Measurements from ENCODE around the gene DYSF. TPM values are rescaled to one million over a fixed set of nuclear protein-coding genes. Genes with fewer than 3 reads are reported as not detected.

DYSF gene
- total and polyA plus RNA-seq, 9 donors: 2.3 to 16.5 (median 5.1) TPM

DNA sequence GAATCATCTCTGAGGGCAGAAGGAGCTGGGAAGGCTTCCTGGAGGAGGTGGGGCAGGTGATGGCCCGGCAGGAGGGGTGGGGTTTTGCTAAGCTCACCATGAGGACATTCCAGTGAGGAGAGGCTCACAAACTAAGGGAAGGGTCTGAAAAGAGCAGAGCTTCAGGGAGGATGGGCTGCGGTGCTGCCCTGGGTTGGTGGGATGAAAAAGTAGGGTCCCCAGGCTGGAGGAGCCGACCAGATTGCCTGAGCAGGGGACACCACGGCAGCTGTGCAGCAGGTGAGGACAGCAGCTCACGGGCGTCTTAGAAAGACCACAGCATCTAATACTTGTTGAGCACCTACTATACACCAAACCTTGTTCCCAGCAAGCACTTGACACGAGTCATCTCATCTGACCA is 82.2 kb downstream of the DYSF start:
- no peaks in the 10 kb centered on the region for H3K4me1 ChIP-seq (ENCODE audit: insufficient read depth)
- WGBS, 3 donors: 85 to 90% (median 88%) methylated on average over 7 of the region's 7 CpGs
- H3K27me3 ChIP-seq: no peaks in the 10 kb centered on the region
- no peaks in the 10 kb centered on the region for H3K9me3 ChIP-seq
- H3K36me3 ChIP-seq: no peaks in the 10 kb centered on the region
- H3K4me3 ChIP-seq: no peak overlapping the region
- DNase-seq: no peak
- intact Hi-C loops (cut with DNase I): no loop called here
- no peak overlapping the region for H3K27ac ChIP-seq
- TF ChIP-seq POLR2A (IDR thresholded peaks at IDR 0.05) (no peak), EP300 (IDR thresholded peaks at IDR 0.05) (no peak)
- TF ChIP-seq, protein P1, sequence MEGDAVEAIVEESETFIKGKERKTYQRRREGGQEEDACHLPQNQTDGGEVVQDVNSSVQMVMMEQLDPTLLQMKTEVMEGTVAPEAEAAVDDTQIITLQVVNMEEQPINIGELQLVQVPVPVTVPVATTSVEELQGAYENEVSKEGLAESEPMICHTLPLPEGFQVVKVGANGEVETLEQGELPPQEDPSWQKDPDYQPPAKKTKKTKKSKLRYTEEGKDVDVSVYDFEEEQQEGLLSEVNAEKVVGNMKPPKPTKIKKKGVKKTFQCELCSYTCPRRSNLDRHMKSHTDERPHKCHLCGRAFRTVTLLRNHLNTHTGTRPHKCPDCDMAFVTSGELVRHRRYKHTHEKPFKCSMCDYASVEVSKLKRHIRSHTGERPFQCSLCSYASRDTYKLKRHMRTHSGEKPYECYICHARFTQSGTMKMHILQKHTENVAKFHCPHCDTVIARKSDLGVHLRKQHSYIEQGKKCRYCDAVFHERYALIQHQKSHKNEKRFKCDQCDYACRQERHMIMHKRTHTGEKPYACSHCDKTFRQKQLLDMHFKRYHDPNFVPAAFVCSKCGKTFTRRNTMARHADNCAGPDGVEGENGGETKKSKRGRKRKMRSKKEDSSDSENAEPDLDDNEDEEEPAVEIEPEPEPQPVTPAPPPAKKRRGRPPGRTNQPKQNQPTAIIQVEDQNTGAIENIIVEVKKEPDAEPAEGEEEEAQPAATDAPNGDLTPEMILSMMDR (IDR thresholded peaks at IDR 0.05): no peak

GRCh38 chr2:71536226-71536671 is 82.9 kb downstream of the DYSF start:
- Histone ChIP-seq H3K36me3 (no peaks in the 10 kb centered on the region), H3K4me1 (ENCODE audit: insufficient read depth) (no peaks in the 10 kb centered on the region), H3K9me3 (no peaks in the 10 kb centered on the region), H3K27ac (no peak overlapping the region), H3K4me3 (no peak overlapping the region), H3K27me3 (no peaks in the 10 kb centered on the region)
- intact Hi-C loops (cut with DNase I): no loop called here
- 82 to 86% (median 85%) methylated on average over 18 of the region's 18 CpGs for WGBS, 3 donors
- no peak for TF ChIP-seq EP300 (IDR thresholded peaks at IDR 0.05)
- TF ChIP-seq, protein P1 (IDR thresholded peaks at IDR 0.05): no peak
- TF ChIP-seq POLR2A (IDR thresholded peaks at IDR 0.05): no peak
- no peak for DNase-seq

DNA sequence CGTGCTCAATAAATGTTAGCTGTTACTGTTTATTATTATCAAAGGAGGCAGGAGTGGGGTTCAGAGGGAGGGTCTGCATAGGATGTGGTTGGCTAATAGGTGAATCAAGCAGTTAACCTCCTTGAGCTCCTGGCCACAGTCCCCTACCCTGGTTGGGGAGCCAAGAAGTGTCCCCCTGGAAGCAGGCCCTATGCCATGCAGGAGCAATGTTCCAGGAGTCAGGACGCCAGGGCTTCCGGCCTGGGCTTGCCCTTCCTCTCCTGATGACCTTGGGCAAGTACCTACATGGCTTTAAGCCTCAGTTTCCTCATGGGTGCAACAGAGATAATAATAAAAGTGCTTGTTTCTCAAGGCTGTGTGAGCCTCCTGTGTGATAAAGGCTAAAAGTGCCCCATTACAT is 84.9 kb downstream of the DYSF start:
- Histone ChIP-seq H3K9me3 (no peaks in the 10 kb centered on the region), H3K4me1 (ENCODE audit: insufficient read depth) (no peaks in the 10 kb centered on the region), H3K4me3 (no peak overlapping the region), H3K27me3 (no peaks in the 10 kb centered on the region), H3K27ac (no peak overlapping the region), H3K36me3 (no peaks in the 10 kb centered on the region)
- no peak for DNase-seq
- no peak for TF ChIP-seq EP300 (IDR thresholded peaks at IDR 0.05)
- TF ChIP-seq POLR2A (IDR thresholded peaks at IDR 0.05): no peak
- TF ChIP-seq, protein P1 (IDR thresholded peaks at IDR 0.05): no peak
- 89 to 93% (median 91%) methylated on average over 3 of the region's 3 CpGs for WGBS, 3 donors
- intact Hi-C loops (cut with DNase I): no loop called here

DNA sequence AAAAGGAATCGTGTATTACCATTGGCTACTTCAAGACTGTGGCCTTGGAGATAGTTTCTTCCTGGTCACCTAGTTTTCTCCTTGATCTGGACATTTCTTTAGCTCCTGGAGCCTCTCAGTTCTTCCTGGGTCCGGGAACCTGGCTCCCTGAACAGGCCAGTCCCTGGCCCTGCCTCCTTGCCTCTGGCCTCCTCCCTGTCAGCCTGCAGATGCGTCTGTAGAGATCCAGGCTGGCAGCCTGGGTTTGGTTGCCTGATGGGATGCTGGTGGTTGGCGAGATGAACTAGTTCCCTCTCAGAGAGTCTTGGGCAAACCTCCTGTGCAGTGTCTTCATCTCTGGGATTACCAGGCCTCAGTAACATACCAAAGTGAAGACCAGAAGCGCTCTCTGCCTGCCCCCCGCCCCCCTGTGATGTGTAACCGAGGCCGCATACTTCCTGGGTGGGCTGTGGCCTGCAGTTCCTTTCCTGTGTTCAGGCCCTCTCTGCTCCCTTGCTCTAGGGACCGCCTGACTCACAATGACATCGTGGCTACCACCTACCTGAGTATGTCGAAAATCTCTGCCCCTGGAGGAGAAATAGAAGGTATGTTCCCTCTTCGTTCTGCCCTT is 85.4 kb downstream of the DYSF start:
- H3K27me3 ChIP-seq: no peaks in the 10 kb centered on the region
- no peak overlapping the region for H3K27ac ChIP-seq
- TF ChIP-seq POLR2A (IDR thresholded peaks at IDR 0.05) (no peak), EP300 (IDR thresholded peaks at IDR 0.05) (no peak)
- TF ChIP-seq, protein P1 (IDR thresholded peaks at IDR 0.05): no peak
- H3K36me3 ChIP-seq: no peaks in the 10 kb centered on the region
- no peaks in the 10 kb centered on the region for H3K9me3 ChIP-seq
- H3K4me1 ChIP-seq (ENCODE audit: insufficient read depth): no peaks in the 10 kb centered on the region
- DNase-seq: no peak
- no peak overlapping the region for H3K4me3 ChIP-seq
- 85 to 88% (median 85%) methylated on average over 12 of the region's 12 CpGs for WGBS, 3 donors
- intact Hi-C loops (cut with DNase I): no loop called here
